HepG2 (cell line): Measurements from ENCODE around the gene ARHGAP10. TPM values are rescaled to one million over a fixed set of nuclear protein-coding genes. Genes with fewer than 3 reads are reported as not detected.

Experiments used
- ATAC-seq: fragments of 200-7000 bp; cut with Tn5 transposase; 3 replicates; pipeline ENCODE4 v1.9.1; 2020; ENCODE audit warnings: mild to moderate bottlenecking, moderate library complexity
- BruUV-seq: library from RNA; stranded (reverse); fragments of 400-500 nt; replicated peaks from 2 replicates; lab custom pipeline; 2021; lab: Mats Ljungman, UMichigan
- CTCF ChIA-PET: fragments of 300-600 bp; formaldehyde crosslinking; extraction: SDS; loops from one replicate; lab custom pipeline; 2021; ENCODE audit warnings: low total read pairs, inconsistent platforms, low intra/inter-chr PET ratio; lab: Yijun Ruan, JAX
- POLR2A ChIA-PET: fragments of 350-600 bp; sonication (Branson Sonifier 250); formaldehyde crosslinking; loops from one replicate; lab custom pipeline; 2020; ENCODE audit warnings: antibody characterized with exemption, inconsistent platforms; lab: Yijun Ruan, JAX
- DNase-seq: peaks from one replicate; pipeline ENCODE4 v3.0.0-alpha.2; 2015; ENCODE audit warnings: low spot score
- FAIRE-seq: peaks from 3 replicates; lab custom pipeline; 2011; peaks lifted over from hg19 to GRCh38; lab: Jason Lieb, UNC
- H2AFZ ChIP-seq: one replicate; pipeline ENCODE4 v1.6.1; 2011; ENCODE audit warnings: low read length, inconsistent platforms
- H3K27ac ChIP-seq: fragments of 300-600 bp; 3 replicates; pipeline ENCODE4 v1.8.0; 2011; ENCODE audit warnings: mixed run types, mild to moderate bottlenecking, mixed read lengths, low read length, inconsistent platforms; ENCODE audit not compliant: insufficient read depth; ENCODE audit errors: extremely low read length
- H3K27me3 ChIP-seq, 2 experiments: fragments of 200-600 bp in 1 of 2; 2 replicates in 1 of 2; 3 replicates in 1 of 2; pipeline versions ENCODE4 v1.6.0 to v1.8.0; 2011; ENCODE audit warnings: low read length in 2 of 2, mild to moderate bottlenecking in 2 of 2, moderate library complexity in 2 of 2, inconsistent platforms in 1 of 2; ENCODE audit not compliant: insufficient read depth in 2 of 2, control insufficient read depth in 1 of 2
- H3K36me3 ChIP-seq, 2 experiments: fragments of 200-600 bp in 1 of 2; replicated peaks in 1 of 2; 2 replicates in 1 of 2; 3 replicates in 1 of 2; pipeline versions ENCODE4 v1.5.1 to v1.8.0; 2011; ENCODE audit warnings: low read length in 2 of 2, inconsistent platforms in 1 of 2; ENCODE audit not compliant: insufficient read depth in 2 of 2, control insufficient read depth in 1 of 2
- H3K4me1 ChIP-seq: 2 replicates; pipeline ENCODE4 v1.5.1; 2012; ENCODE audit warnings: low read length, inconsistent platforms; ENCODE audit not compliant: insufficient read depth
- H3K4me2 ChIP-seq: 2 replicates; pipeline ENCODE4 v1.6.0; 2011; ENCODE audit warnings: low read depth, low read length, inconsistent platforms
- H3K4me3 ChIP-seq, 3 experiments: fragments of 200-600 bp in 1 of 3; sonication (generic), shearing (Covaris generic) in 1 of 3; replicated peaks in 1 of 3; 2 replicates each; pipeline ENCODE4 v1.5.1; 2011 to 2016; ENCODE audit warnings: low read length in 3 of 3, inconsistent platforms in 2 of 3, low read depth in 2 of 3, mild to moderate bottlenecking in 2 of 3, control low read depth in 1 of 3, mixed read lengths in 1 of 3; ENCODE audit not compliant: insufficient read depth in 1 of 3
- H3K79me2 ChIP-seq: one replicate; pipeline ENCODE4 v1.6.1; 2011; ENCODE audit warnings: low read length, inconsistent platforms; ENCODE audit not compliant: insufficient read depth
- H3K9ac ChIP-seq: 2 replicates; pipeline ENCODE4 v1.6.0; 2011; ENCODE audit warnings: mild to moderate bottlenecking, low read depth, low read length, inconsistent platforms; ENCODE audit not compliant: insufficient read depth
- H3K9me3 ChIP-seq: 2 replicates; pipeline ENCODE4 v1.5.1; 2012; ENCODE audit warnings: mild to moderate bottlenecking, low read length
- H4K20me1 ChIP-seq: 2 replicates; pipeline ENCODE4 v1.6.0; 2011; ENCODE audit warnings: inconsistent platforms, mild to moderate bottlenecking, low read length, moderate library complexity; ENCODE audit not compliant: insufficient read depth
- AFF4 ChIP-seq: sonication (generic); formaldehyde crosslinking; IDR thresholded peaks from 2 replicates; pipeline ENCODE4 v1.4.0; 2020; ENCODE audit warnings: missing genetic modification reagents
- GZF1 ChIP-seq: sonication (generic); formaldehyde crosslinking; IDR thresholded peaks from 2 replicates; pipeline ENCODE4 v1.5.1; 2020; ENCODE audit warnings: mild to moderate bottlenecking, missing genetic modification reagents
- MZF1 ChIP-seq: sonication (generic); formaldehyde crosslinking; IDR thresholded peaks from 2 replicates; pipeline ENCODE4 v1.8.1; 2023; ENCODE audit warnings: mild to moderate bottlenecking, missing genetic modification reagents, borderline replicate concordance
- NFE2L2 ChIP-seq: fragments of 150-350 bp; IDR thresholded peaks from 2 replicates; pipeline ENCODE4 v1.6.1; 2014; ENCODE audit warnings: low read length
- SNAPC4 ChIP-seq: sonication (generic); formaldehyde crosslinking; IDR thresholded peaks from 2 replicates; pipeline ENCODE4 v1.4.0; 2020; ENCODE audit warnings: mild to moderate bottlenecking, missing genetic modification reagents
- SYNCRIP ChIP-seq: fragments of 200-400 bp; formaldehyde crosslinking; IDR thresholded peaks from 2 replicates; pipeline ENCODE4 v1.6.1; 2018; ENCODE audit warnings: mild to moderate bottlenecking, low read depth, low read length; ENCODE audit not compliant: insufficient read depth
- WGBS: methylation state at CpG from one replicate; pipeline ENCODE4 v1.1.6; 2017; ENCODE audit warnings: low lambda C conversion rate; 5-methylcytosine and 5-hydroxymethylcytosine counted together
- in situ Hi-C: cut with HindIII; loops from 2 replicates; pipeline ENCODE4 v1.10.0; 2017; ENCODE audit warnings: low pct_unique_long_range_greater_than_20kb; ENCODE audit not compliant: extremely low pct_ligation_motif_present
- intact Hi-C: fragments of 100-400 bp; cut with micrococcal nuclease; formaldehyde crosslinking; loops from one replicate; pipeline ENCODE4 v1.10.0; 2022; ENCODE audit not compliant: unreplicated experiment
- polyA plus RNA-seq, 8 experiments: library from polyadenylated mRNA; depleted of rRNA in 3 of 8; stranded (reverse) in 7 of 8; unstranded in 1 of 8; fragments of >200 nt; fragmentation: Illumina TruSeq in 4 of 8; extraction: Trizol in 4 of 8; gene quantifications; 2 replicates each; pipeline versions ENCODE4 v1.2.1 to v1.2.3, GENCODE V29; 2011 to 2016; ENCODE audit warnings: low read depth in 4 of 8, missing spikeins in 1 of 8, mixed read lengths in 1 of 8; ENCODE audit not compliant: insufficient read depth in 1 of 8
- total RNA-seq, 5 experiments: library from RNA; depleted of rRNA; stranded (reverse); fragments of >200 nt; fragmentation: Illumina TruSeq; extraction: Trizol; gene quantifications; 2 replicates each; pipeline ENCODE4 v1.2.3, GENCODE V29; 2016; ENCODE audit warnings: low read depth in 1 of 5
- TF ChIP-seq, protein P1 (sequence below): sonication (generic); formaldehyde crosslinking; IDR thresholded peaks from 2 replicates; pipeline ENCODE4 v1.4.0; 2020; ENCODE audit warnings: mild to moderate bottlenecking, missing genetic modification reagents

ARHGAP10 gene
- total and polyA plus RNA-seq, 2 of the 13 experiments (the other 11 are each of a cell fraction or from before 2014, with no cell fraction given), result 0.45 to 1.6 TPM

GRCh38 chr4:147950261-147950660 is 218.4 kb downstream of the ARHGAP10 start:
- intact Hi-C loops (no loop called here), in situ Hi-C loops (no loop called here)
- WGBS, result 83% methylated on average over 1 of the region's 1 CpG
- TF ChIP-seq AFF4 (CRISPR knock-in tag) (no peak), SYNCRIP (no peak)
- no peaks in the 10 kb centered on the region for H3K79me2 ChIP-seq
- H3K4me2 ChIP-seq, result no peak overlapping the region
- no peak overlapping the region for H2AFZ ChIP-seq
- no peaks in the 10 kb centered on the region for H3K27me3 ChIP-seq
- no peaks in the 10 kb centered on the region for H3K9me3 ChIP-seq
- ChIA-PET POLR2A (no interaction called here), CTCF (no interaction called here)
- DNase-seq (no peak), FAIRE-seq (no peak), ATAC-seq (no peak)
- H3K36me3 ChIP-seq, result no peaks in the 10 kb centered on the region
- no peak overlapping the region for H3K9ac ChIP-seq
- H3K27ac ChIP-seq, result no peak overlapping the region
- no TSS peak for BruUV-seq
- H3K4me3 ChIP-seq, result no peak overlapping the region
- no peaks in the 10 kb centered on the region for H4K20me1 ChIP-seq
- H3K4me1 ChIP-seq, result no peaks in the 10 kb centered on the region

DNA sequence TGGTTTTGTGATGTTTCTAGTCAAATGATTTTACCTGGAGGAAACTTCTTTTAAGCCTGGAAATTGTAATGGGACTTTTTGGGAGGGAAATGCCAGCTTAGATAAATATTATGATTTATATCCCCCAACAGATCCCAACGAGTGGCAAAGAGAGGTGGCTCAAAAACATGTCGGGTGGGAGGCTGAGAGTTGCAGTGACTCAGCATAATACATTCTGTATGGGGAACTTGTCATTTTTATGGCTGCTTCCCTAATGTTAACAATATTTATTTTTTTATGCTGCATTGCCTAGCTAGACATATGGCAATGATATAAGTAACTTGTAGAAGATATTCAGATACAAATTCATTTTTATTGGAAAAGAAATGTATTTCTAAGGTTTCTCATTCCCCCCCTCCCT is 219.0 kb downstream of the ARHGAP10 start:
- H3K27me3 ChIP-seq, result no peaks in the 10 kb centered on the region
- WGBS, result 49% methylated on average over 2 of the region's 2 CpGs
- ChIA-PET CTCF (no interaction called here), POLR2A (no interaction called here)
- no peaks in the 10 kb centered on the region for H4K20me1 ChIP-seq
- H3K4me3 ChIP-seq, result no peak overlapping the region
- FAIRE-seq (no peak), DNase-seq (no peak), ATAC-seq (no peak)
- no peaks in the 10 kb centered on the region for H3K79me2 ChIP-seq
- no peak overlapping the region for H3K27ac ChIP-seq
- in situ Hi-C loops, result no loop called here
- no peaks in the 10 kb centered on the region for H3K36me3 ChIP-seq
- intact Hi-C loops, result no loop called here
- H3K4me2 ChIP-seq, result no peak overlapping the region
- H3K9ac ChIP-seq, result no peak overlapping the region
- no peaks in the 10 kb centered on the region for H3K4me1 ChIP-seq
- TF ChIP-seq MZF1 (CRISPR knock-in tag) (no peak), NFE2L2 (peak; percentile 87), SNAPC4 (no peak), GZF1 (CRISPR knock-in tag) (no peak)
- TF ChIP-seq, protein P1, sequence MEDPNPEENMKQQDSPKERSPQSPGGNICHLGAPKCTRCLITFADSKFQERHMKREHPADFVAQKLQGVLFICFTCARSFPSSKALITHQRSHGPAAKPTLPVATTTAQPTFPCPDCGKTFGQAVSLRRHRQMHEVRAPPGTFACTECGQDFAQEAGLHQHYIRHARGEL (CRISPR knock-in tag), result no peak
- no peaks in the 10 kb centered on the region for H3K9me3 ChIP-seq
- H2AFZ ChIP-seq, result no peak overlapping the region
- no TSS peak for BruUV-seq
